HG02870 (cell line): Measurements from ENCODE around the gene IFT74.
"Not testable (repeated sequence)": the region's sequence is repeated elsewhere in the genome, so short reads cannot be mapped to it uniquely, and the experiment has no call there.

Experiments
- ATAC-seq: cut with Tn5 transposase; IDR thresholded peaks from one replicate; pipeline ENCODE4 v1.9.1; 2021; ENCODE audit warnings: mild to moderate bottlenecking, moderate library complexity; ENCODE audit not compliant: unreplicated experiment

IFT74 gene

GRCh38 chr9:27065288-27065687, 109.1 kb downstream of the IFT74 start:
- ATAC-seq, result no peak

GRCh38 chr9:27073841-27074728, 117.9 kb downstream of the IFT74 start:
- ATAC-seq, result no peak

- no peak for ATAC-seq
Observed at GRCh38 chr9:27078685-27079084, 122.5 kb downstream of the IFT74 start.

GRCh38 chr9:27085456-27085855, 129.2 kb downstream of the IFT74 start:
- no peak for ATAC-seq

GRCh38 chr9:27086818-27087680, 130.8 kb downstream of the IFT74 start:
- no peak for ATAC-seq

GRCh38 chr9:27088981-27089380, 132.8 kb downstream of the IFT74 start:
- no peak for ATAC-seq

- no peak for ATAC-seq
Observed at GRCh38 chr9:27089706-27090105, 133.5 kb downstream of the IFT74 start.

GRCh38 chr9:27090231-27090630, 134.0 kb downstream of the IFT74 start:
- no peak for ATAC-seq

GRCh38 chr9:27090711-27091110, 134.5 kb downstream of the IFT74 start:
- ATAC-seq, result no peak

GRCh38 chr9:27092496-27092895, 136.3 kb downstream of the IFT74 start:
- ATAC-seq, result not testable (repeated sequence)

GRCh38 chr9:27093384-27094067, 137.3 kb downstream of the IFT74 start:
- ATAC-seq, result not testable (repeated sequence)

GRCh38 chr9:27094640-27095298, 138.6 kb downstream of the IFT74 start:
- no peak for ATAC-seq

GRCh38 chr9:27107241-27107640, 151.0 kb downstream of the IFT74 start:
- ATAC-seq, result no peak

- no peak for ATAC-seq
Observed at GRCh38 chr9:27108981-27109541, 152.8 kb downstream of the IFT74 start, which contains the start of gene TEK. TEK (plus strand) TSS chr9:27109225; CDS start chr9:27109591, 366 bp downstream.

GRCh38 chr9:27109621-27110020, 153.4 kb downstream of the IFT74 start:
- no peak for ATAC-seq

- ATAC-seq, result no peak
Observed at GRCh38 chr9:27110181-27110580, 154.0 kb downstream of the IFT74 start.

GRCh38 chr9:27112235-27112634, 156.0 kb downstream of the IFT74 start:
- ATAC-seq, result no peak
